OCI-LY1 (cell line): ENCODE data around the gene PPP1R14C.

Source experiments
- EZH2 ChIP-seq: fragments of 200-600 bp; sonication (generic), shearing (Covaris generic); IDR thresholded peaks from 2 replicates; pipeline ENCODE4 v1.8.0; 2017; ENCODE audit warnings: borderline replicate concordance, mixed run types, mild to moderate bottlenecking, antibody characterized with exemption, low read length, moderate library complexity, mixed read lengths
- TF ChIP-seq, protein P1 (sequence below): fragments of 200-600 bp; sonication (generic), shearing (Covaris generic); IDR thresholded peaks from 2 replicates; pipeline ENCODE4 v1.5.1; 2017; ENCODE audit warnings: mild to moderate bottlenecking, antibody characterized with exemption, low read length, moderate library complexity, mixed read lengths

- TF ChIP-seq, protein P1, sequence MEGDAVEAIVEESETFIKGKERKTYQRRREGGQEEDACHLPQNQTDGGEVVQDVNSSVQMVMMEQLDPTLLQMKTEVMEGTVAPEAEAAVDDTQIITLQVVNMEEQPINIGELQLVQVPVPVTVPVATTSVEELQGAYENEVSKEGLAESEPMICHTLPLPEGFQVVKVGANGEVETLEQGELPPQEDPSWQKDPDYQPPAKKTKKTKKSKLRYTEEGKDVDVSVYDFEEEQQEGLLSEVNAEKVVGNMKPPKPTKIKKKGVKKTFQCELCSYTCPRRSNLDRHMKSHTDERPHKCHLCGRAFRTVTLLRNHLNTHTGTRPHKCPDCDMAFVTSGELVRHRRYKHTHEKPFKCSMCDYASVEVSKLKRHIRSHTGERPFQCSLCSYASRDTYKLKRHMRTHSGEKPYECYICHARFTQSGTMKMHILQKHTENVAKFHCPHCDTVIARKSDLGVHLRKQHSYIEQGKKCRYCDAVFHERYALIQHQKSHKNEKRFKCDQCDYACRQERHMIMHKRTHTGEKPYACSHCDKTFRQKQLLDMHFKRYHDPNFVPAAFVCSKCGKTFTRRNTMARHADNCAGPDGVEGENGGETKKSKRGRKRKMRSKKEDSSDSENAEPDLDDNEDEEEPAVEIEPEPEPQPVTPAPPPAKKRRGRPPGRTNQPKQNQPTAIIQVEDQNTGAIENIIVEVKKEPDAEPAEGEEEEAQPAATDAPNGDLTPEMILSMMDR = no peak
- TF ChIP-seq EZH2 = no peak
Measured at GRCh38 chr6:150179030-150179429, 36.2 kb downstream of the PPP1R14C start.
